Activated gamma-delta T cell (primary cell): ENCODE results near the gene CD160.
"Not testable (repeated sequence)": the region's sequence is repeated elsewhere in the genome, so short reads cannot be mapped to it uniquely, and the experiment has no call there.

ENCODE experiments used
- DNase-seq: peaks from one replicate; lab custom pipeline; 2025; lab: John Stamatoyannopoulos, UW

Gene CD160

GRCh38 chr1:145758575-145758974, 39.3 kb downstream of the CD160 start:
- DNase-seq = no peak

DNA sequence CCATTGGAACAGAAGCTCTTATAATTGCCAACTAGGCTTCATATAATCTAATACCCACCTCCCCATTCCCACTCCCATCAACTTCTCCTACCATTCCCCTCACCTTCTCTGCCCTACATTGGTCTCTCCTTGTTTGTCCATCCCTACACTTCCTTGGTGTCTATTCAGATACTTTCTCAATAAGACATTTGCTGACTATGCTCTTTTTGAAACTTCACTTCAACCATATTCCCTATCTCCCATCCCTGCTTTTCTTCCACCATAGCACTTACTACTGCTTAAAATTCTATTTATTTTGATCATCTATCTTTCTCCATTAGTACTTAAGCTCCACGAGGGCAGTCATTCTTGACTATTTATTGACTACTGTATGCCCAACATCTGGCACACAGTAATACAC, 40.4 kb downstream of the CD160 start:
- DNase-seq = no peak

- not testable (repeated sequence) for DNase-seq
These were observed 41.2 kb downstream of the CD160 start for GRCh38 chr1:145760395-145760949.

DNA sequence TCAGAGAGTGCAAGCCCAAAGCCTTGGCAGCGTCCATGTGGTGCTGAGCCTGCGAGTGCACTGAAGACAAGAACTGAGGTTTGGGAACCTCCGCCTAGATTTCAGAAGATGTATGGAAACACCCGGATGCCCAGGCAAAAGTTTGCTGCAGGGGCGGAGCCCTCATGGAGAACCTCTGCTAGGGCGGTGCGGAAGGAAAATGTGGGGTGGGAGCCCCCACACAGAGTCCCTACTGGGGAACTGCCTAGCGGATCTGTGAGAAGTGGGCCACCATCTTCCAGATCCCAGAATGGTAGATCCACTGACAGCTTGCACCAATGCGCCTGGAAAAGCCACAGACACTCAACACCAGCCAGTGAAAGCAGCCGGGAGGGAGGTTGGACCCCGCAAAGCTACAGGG, 42.2 kb downstream of the CD160 start:
- DNase-seq = not testable (repeated sequence)

GRCh38 chr1:145762001-145762400, 42.7 kb downstream of the CD160 start:
- DNase-seq = not testable (repeated sequence)

DNA sequence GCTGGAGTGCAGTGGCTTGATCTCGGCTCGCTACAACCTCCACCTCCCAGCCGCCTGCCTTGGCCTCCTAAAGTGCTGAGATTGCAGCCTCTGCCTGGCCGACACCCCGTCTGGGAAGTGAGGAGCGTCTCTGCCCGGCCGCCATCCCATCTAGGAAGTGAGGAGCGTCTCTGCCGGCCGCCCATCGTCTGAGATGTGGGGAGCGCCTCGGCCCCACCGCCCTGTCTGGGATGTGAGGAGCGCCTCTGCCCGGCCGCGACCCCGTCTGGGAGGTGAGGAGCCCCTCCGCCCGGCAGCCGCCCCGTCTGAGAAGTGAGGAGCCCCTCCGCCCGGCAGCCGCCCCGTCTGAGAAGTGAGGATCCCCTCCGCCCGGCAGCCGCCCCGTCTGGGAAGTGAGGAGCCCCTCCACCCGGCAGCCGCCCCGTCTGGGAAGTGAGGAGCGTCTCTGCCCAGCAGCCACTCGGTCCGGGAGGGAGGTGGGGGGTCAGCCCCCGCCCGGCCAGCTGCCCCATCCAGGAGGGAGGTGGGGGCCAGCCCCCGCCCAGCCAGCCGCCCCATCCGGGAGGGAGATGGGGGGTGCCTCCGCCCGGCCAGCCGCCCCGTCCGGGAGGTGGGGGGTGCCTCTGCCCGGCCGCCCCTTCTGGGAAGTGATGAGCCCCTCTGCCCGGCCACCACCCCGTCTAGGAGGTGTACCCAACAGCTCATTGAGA, 45.1 kb downstream of the CD160 start:
- DNase-seq = not testable (repeated sequence)

DNA sequence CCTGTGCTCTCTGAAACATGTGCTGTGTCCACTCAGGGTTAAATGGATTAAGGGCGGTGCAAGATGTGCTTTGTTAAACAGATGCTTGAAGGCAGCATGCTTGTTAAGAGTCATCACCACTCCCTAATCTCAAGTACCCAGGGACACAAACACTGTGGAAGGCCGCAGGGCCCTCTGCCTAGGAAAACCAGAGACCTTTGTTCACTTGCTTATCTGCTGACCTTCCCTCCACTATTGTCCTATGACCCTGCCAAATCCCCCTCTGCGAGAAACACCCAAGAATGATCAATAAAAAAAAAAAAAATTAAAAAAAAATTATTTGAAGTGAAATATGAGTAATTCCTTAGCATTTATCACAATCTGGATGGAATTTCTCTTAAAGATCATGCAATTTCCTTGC, 45.8 kb downstream of the CD160 start:
- not testable (repeated sequence) for DNase-seq

- not testable (repeated sequence) for DNase-seq
These were observed 46.5 kb downstream of the CD160 start for GRCh38 chr1:145765585-145766360.

GRCh38 chr1:145766926-145767325, 47.6 kb downstream of the CD160 start:
- not testable (repeated sequence) for DNase-seq

DNA sequence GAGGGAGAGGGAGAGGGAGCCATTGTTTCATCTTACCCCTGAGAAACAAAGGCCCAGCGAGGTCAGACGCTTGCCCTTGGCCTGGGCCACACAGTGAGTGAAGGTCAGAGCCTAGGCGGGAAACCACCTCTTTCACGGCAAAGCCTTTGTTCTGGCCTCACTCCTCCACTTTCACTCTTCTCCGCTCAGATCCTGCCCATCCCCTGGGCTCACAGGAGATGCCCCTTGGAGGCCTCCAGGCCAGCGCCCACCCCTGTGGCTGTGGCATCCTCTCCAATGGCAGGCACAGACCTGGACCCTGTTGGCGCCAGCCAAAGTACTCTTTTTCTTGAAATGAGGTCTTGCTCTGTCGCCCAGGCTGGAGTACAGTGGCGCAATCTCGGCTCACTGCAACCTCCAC, 48.7 kb downstream of the CD160 start:
- not testable (repeated sequence) for DNase-seq

DNA sequence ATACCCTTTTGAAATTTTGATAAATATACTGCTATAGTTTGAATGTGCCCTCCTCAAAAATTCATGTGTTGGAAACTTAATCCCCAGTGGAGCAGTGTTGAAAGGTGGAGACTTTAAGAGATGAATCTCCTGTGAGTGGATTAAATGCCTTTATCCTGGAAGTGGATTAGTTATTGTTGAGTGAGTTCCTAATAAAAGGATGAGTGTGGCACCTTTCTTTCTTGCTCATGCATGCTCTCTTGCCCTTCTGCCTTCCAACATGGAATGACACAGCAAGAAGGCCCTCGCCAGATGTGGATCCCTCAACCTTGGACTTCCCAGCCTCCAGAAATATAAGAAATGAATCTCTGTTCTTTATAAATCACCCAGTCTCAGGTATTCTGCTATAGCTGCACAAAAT, 51.8 kb downstream of the CD160 start:
- no peak for DNase-seq

- DNase-seq = no peak
These were observed 54.1 kb downstream of the CD160 start for GRCh38 chr1:145773423-145773822.

- DNase-seq = no peak
These were observed 58.3 kb downstream of the CD160 start for GRCh38 chr1:145777357-145778145.

DNA sequence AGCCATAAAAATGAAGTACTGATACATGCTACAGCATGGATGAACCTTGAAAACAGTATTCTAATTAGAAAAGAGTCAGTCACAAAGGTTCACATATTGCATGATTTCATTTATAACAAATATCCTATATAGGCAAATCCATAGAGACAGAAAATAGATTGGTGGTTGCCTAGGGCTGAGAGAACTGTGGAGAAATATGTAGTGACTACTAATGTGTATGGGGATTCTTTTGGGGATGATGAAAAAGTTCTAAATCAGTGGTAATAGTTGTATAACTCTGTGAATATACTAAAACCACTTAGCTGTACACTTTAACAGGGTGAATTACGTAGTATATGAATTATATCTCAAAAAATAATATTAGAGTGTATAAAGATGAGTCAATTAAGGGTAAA, 58.8 kb downstream of the CD160 start:
- no peak for DNase-seq

DNA sequence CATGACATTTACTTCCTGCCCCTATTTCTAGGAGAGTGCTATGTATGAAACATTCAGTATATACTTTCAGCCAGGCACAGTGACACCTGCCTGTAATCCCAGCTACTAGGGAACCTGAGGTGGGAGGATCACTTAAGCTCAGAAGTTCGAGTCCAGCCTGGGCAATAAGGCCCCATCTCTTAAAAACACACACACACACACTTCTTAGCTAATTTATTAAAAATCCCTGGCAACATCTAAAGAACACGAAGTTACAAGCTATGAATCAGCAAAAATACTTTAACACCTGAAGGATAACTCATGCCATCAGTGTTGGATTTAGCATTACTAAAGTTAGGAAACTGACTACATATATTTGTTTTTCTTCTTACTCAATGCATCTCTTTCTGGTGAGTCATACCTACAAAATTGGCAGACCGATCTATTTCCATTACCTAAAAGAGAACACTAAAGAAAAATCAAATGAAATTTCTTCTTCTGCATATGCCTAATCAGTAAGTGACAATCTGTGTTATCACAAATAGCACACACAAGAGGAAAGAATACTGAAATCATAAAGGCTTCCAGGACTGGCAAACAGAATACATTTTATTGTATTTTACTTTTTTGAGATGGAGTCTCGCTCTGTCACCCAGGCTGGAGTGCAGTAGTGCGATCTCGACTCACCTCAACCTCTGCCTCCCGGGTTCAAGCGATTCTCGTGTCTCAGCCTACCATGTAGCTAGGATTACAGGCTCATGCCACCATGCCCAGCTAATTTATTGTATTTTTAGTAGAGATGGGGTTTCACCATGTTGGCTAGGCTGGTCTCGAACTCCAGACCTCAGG, 63.2 kb downstream of the CD160 start:
- no peak for DNase-seq

- no peak for DNase-seq
These were observed 65.1 kb downstream of the CD160 start for GRCh38 chr1:145784409-145784808.

GRCh38 chr1:145785547-145785946, 66.2 kb downstream of the CD160 start:
- DNase-seq = no peak

GRCh38 chr1:145786271-145786670, 67.0 kb downstream of the CD160 start:
- no peak for DNase-seq

GRCh38 chr1:145788580-145788979, 69.3 kb downstream of the CD160 start:
- DNase-seq = no peak
